Neutrophil (primary cell): ENCODE measurements around the gene KDM3B.
"Not testable (repeated sequence)": the region's sequence is repeated elsewhere in the genome, so short reads cannot be mapped to it uniquely, and the experiment has no call there.

Experiments used
- H3K27ac ChIP-seq: fragments of 200-600 bp; sonication (generic); 2 replicates; pipeline ENCODE4 v1.5.1; 2016; ENCODE audit warnings: mild to moderate bottlenecking, moderate library complexity
- H3K27me3 ChIP-seq: fragments of 200-600 bp; sonication (generic); 2 replicates; pipeline ENCODE4 v1.6.0; 2016; ENCODE audit warnings: mild to moderate bottlenecking
- H3K36me3 ChIP-seq: fragments of 200-600 bp; sonication (generic); 2 replicates; pipeline ENCODE4 v1.5.1; 2017
- H3K4me1 ChIP-seq, 2 experiments: fragments of 200-600 bp in 1 of 2; sonication (generic) in 1 of 2; 1 replicate in 1 of 2; 2 replicates in 1 of 2; pipeline versions ENCODE4 v1.5.1 to v1.6.1; 2013 to 2016; ENCODE audit warnings: low read depth in 1 of 2, low read length in 1 of 2, mild to moderate bottlenecking in 1 of 2, moderate library complexity in 1 of 2; ENCODE audit not compliant: control insufficient read depth in 1 of 2, insufficient read depth in 1 of 2
- H3K4me3 ChIP-seq, 2 experiments: fragments of 200-600 bp in 1 of 2; sonication (generic) in 1 of 2; 1 replicate in 1 of 2; 2 replicates in 1 of 2; pipeline ENCODE4 v1.5.1; 2013 to 2016; ENCODE audit warnings: low read depth in 1 of 2, low read length in 1 of 2, mild to moderate bottlenecking in 1 of 2, moderate library complexity in 1 of 2
- H3K9me3 ChIP-seq: fragments of 200-600 bp; sonication (generic); 2 replicates; pipeline ENCODE4 v1.5.1; 2016
- TF ChIP-seq, protein P1 (sequence below): fragments of 200-600 bp; sonication (generic); IDR thresholded peaks from 2 replicates; pipeline ENCODE4 v1.5.1; 2016; ENCODE audit warnings: antibody characterized with exemption

The KDM3B gene

DNA sequence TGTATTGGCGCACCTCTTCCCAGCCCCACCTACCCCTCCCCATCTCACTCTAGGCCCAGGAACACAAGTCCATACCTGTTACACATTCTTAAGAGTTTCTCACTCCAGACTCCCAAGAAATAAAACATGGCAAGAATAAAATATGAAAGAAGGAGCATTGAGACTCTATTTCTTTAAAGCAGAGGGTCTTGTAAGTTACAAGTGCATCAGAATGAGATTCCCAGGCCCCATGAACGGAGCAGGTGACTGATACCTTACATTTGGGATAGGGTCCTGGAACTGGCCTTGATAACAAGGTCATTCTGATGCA, 118.5 kb downstream of the KDM3B start:
- H3K9me3 ChIP-seq, result no peaks in the 10 kb centered on the region
- no peak overlapping the region for H3K4me3 ChIP-seq
- H3K36me3 ChIP-seq, result no peaks in the 10 kb centered on the region
- H3K27me3 ChIP-seq, result peaks cover 58% of the 10 kb centered on the region
- peaks cover 7 to 8% of the 10 kb centered on the region in 2 experiments for H3K4me1 ChIP-seq
- no peak overlapping the region for H3K27ac ChIP-seq
- TF ChIP-seq, protein P1, sequence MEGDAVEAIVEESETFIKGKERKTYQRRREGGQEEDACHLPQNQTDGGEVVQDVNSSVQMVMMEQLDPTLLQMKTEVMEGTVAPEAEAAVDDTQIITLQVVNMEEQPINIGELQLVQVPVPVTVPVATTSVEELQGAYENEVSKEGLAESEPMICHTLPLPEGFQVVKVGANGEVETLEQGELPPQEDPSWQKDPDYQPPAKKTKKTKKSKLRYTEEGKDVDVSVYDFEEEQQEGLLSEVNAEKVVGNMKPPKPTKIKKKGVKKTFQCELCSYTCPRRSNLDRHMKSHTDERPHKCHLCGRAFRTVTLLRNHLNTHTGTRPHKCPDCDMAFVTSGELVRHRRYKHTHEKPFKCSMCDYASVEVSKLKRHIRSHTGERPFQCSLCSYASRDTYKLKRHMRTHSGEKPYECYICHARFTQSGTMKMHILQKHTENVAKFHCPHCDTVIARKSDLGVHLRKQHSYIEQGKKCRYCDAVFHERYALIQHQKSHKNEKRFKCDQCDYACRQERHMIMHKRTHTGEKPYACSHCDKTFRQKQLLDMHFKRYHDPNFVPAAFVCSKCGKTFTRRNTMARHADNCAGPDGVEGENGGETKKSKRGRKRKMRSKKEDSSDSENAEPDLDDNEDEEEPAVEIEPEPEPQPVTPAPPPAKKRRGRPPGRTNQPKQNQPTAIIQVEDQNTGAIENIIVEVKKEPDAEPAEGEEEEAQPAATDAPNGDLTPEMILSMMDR, result no peak

DNA sequence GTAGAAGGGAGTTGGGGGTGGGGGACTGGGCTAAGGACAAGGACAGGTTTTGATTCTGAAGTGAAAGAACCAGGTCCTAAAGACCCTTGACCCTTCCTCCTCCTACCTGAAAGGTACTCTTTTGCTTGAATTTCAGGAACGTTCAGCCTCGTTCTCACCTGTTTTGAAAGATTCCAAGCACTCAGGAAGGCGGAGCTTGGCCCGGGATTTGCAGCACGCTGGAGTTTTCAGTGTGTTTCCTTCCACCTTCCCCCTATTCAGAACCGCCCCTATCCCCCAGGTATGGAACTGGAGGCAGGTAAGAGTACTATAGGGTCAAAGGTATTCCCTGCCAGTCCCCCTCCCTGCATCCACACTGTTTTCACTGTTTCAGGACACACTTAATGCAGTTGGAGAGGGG, 119.9 kb downstream of the KDM3B start:
- Histone ChIP-seq H3K27ac (no peak overlapping the region), H3K27me3 (peaks cover 44% of the 10 kb centered on the region), H3K9me3 (no peaks in the 10 kb centered on the region), H3K36me3 (no peaks in the 10 kb centered on the region), H3K4me3 (no peak overlapping the region), H3K4me1 (peaks cover 3 to 5% of the 10 kb centered on the region in 2 experiments)
- TF ChIP-seq, protein P1, result no peak

DNA sequence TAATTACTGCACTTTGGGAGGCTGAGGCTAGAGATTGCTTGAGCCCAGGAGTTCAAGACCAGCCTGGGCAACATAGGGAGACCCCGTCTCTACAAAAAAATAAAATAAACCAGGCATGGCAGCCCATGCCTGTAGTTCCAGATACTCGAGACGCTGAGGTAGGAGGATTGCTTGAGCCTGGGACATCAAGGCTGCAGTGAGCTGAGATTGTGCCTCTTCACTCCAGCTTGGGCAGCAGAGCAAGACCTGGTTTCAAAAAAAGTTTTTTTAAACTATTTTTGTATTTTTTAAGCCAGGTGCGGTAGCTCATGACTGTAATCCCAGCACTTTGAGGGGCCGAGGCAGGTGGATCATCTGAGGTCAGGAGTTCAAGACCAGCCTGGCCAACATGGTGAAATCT, 120.7 kb downstream of the KDM3B start:
- peaks cover 36% of the 10 kb centered on the region for H3K27me3 ChIP-seq
- H3K4me1 ChIP-seq, H3K9me3 ChIP-seq: not testable (repeated sequence)

DNA sequence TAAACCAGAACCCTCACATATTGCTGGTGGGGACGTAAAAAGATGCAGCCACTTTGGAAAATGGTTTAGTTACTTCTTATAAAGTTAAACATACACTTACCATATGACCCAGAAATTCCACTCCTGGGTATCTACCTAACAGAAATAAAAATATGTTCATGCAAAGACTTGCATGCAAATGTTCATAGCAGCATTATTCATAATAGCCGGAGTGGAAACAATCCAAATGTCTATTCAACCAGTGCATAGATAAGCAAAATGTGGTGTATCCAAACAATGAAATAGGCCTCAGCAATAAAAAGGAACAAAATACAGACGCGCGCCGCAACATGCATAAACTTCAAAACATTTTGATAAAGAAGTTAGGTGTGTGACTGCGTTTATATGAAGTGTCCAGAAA, 124.4 kb downstream of the KDM3B start:
- Histone ChIP-seq H3K9me3 (no peaks in the 10 kb centered on the region), H3K4me1 (no peaks in the 10 kb centered on the region), H3K4me3 (no peak overlapping the region), H3K36me3 (no peaks in the 10 kb centered on the region), H3K27ac (no peak overlapping the region), H3K27me3 (peaks cover 31% of the 10 kb centered on the region)
- TF ChIP-seq, protein P1, result no peak

More for the DNA sequence above, 120.7 kb downstream of the KDM3B start:
- not testable (repeated sequence) for H3K27ac ChIP-seq, H3K36me3 ChIP-seq, H3K4me3 ChIP-seq

DNA sequence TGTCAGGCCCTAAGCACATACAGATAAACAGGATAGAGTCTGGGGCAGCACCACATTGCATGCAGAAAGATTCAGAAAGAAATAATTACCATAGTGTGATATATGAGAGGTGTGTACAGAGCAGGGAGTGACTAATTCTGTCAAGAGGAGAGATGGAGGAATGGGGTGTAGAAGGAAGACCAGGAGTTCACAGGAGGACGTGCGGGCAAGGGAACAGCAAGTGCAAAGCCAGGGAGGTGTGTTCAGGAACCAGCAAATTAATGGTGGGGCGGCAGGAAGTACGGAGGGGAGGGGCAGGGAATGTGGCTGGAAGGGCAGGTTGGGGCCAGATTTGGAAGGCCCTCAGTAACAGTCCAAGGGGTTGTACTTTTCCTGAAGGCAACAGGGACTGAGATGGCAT, 130.2 kb downstream of the KDM3B start:
- Histone ChIP-seq H3K27me3 (peaks cover 6% of the 10 kb centered on the region), H3K36me3 (no peaks in the 10 kb centered on the region), H3K9me3 (no peaks in the 10 kb centered on the region), H3K27ac (no peak overlapping the region), H3K4me1 (peaks cover 8 to 9% of the 10 kb centered on the region in 2 experiments), H3K4me3 (no peak overlapping the region)
- TF ChIP-seq, protein P1, result no peak
